Measurements from ENCODE around the gene INS.
"Not testable (repeated sequence)": the region's sequence is repeated elsewhere in the genome, so short reads cannot be mapped to it uniquely, and the experiment has no call there.

Gene INS

DNA sequence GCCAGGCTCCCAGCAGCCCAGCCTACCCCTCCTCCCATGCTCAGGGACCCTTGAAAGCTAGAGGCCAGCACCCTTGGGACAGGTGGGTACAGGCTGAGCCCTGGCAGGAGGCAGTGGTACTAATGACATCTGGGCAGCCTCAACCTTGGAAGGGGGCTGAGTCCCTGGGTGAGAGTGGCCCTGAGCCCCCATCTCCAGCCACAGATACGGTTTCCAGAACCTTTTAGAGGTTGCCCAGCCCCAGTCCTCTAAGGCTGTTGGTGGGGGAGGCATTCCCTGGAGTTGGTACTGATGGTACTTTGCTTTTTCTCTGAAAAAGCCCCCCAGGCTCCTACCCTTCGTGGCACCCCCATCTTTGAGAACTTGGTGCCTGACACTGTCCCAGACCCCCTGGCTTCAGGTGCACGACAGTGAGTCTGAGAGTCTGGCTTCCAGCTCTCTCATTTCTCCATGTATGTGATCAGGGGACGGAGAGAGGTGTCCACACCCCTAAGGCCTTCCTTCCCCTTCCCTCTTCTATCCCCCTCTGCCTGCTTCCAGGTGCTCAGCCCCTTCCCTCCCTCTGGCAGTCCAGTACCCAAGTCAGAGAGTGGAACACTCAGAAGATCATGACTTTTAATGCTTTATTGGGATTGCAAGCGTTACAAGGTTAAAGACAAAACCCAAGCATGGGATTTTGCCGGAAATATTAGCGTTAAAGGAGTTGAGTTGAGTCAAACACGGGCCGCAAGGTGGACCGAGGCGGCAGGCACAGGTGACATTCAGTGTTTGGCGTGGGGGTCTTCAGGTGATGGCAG, 32.3 kb downstream of the INS start:
- H3K27me3 ChIP-seq (ENCODE audit: control insufficient read depth, insufficient read depth, low read length) = peaks cover 12% of the 10 kb centered on the region; the same call in 1 of the 2 replicates
- no peaks in the 10 kb centered on the region for H3K4me1 ChIP-seq (ENCODE audit: control insufficient read depth, insufficient read depth, low read length)
- H3K9ac ChIP-seq (ENCODE audit: low read depth, low read length) = no peak overlapping the region
- no peaks in the 10 kb centered on the region for H3K9me3 ChIP-seq (ENCODE audit: control insufficient read depth, insufficient read depth, low read length)
- no peak overlapping the region for H3K27ac ChIP-seq (ENCODE audit: low read depth, low read length)
- no peak overlapping the region for H3K4me3 ChIP-seq (ENCODE audit: low read depth, low read length)
- H3K36me3 ChIP-seq (ENCODE audit: control insufficient read depth, insufficient read depth, low read length) = no peaks in the 10 kb centered on the region

DNA sequence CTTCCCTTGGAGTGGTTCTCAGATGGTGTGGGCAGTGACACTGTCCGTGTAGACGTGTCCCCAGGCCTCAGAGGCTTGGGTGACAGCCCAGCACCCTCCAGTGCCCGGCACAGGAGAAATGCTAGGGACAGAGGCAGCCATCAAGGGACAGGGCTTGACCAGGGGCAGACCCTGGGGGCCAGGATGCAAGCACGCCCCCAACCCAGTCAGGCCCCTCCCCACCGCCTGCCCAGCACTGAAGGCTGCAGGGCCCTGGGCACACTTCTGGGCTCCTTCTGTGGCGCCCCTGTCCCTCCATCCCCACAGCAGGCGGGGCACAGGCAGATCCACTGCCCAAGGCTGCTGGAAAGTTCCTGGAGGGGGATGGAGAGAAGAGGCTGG, 32.9 kb downstream of the INS start:
- Histone ChIP-seq H3K9me3 (ENCODE audit: control insufficient read depth, insufficient read depth, low read length) (no peaks in the 10 kb centered on the region), H3K9ac (ENCODE audit: low read depth, low read length) (no peak overlapping the region), H3K4me1 (ENCODE audit: control insufficient read depth, insufficient read depth, low read length) (no peaks in the 10 kb centered on the region), H3K27me3 (ENCODE audit: control insufficient read depth, insufficient read depth, low read length) (peaks cover 6% of the 10 kb centered on the region; the same call in 1 of the 2 replicates), H3K36me3 (ENCODE audit: control insufficient read depth, insufficient read depth, low read length) (no peaks in the 10 kb centered on the region), H3K27ac (ENCODE audit: low read depth, low read length) (no peak overlapping the region), H3K4me3 (ENCODE audit: low read depth, low read length) (no peak overlapping the region)

DNA sequence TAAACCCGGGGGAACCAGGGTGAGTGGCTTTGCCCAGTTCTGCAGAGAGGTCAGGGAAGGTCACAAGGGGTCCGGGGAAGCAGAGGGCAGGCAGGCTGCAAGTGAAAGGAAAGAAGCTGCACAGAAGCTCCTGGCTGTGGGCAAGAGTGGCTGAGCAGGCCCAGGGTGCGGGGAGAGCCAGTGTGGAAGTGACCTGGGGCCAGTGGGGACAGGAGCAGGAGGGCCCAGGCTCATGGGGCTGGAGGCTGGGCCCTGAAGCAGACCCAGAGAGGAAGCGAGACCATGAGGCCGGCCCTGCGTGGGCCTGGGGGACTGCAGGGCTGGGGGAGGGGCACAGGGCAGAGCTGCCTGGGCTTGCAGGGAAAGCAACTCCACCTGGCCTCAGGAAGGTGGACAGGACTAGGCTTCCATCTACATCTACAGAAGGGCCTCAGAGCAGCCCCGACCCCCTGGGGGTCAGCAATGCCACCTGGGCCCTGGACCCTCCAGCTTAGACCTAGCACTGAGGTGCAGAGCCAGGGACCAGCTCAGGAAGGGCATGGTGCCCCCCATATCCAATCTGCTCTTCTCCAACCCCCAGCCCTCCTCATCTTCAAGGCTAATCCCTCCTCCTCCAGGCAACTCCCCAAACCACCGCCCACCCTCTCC, 33.4 kb downstream of the INS start:
- H3K27ac ChIP-seq (ENCODE audit: low read depth, low read length) = no peak overlapping the region
- no peaks in the 10 kb centered on the region for H3K9me3 ChIP-seq (ENCODE audit: control insufficient read depth, insufficient read depth, low read length)
- H3K9ac ChIP-seq (ENCODE audit: low read depth, low read length) = no peak overlapping the region
- H3K27me3 ChIP-seq (ENCODE audit: control insufficient read depth, insufficient read depth, low read length) = 0 out of 2 replicates have a peak, but pooled peaks cover 3% of the 10 kb centered on the region
- no peaks in the 10 kb centered on the region for H3K36me3 ChIP-seq (ENCODE audit: control insufficient read depth, insufficient read depth, low read length)
- no peak overlapping the region for H3K4me3 ChIP-seq (ENCODE audit: low read depth, low read length)
- H3K4me1 ChIP-seq (ENCODE audit: control insufficient read depth, insufficient read depth, low read length) = no peaks in the 10 kb centered on the region

DNA sequence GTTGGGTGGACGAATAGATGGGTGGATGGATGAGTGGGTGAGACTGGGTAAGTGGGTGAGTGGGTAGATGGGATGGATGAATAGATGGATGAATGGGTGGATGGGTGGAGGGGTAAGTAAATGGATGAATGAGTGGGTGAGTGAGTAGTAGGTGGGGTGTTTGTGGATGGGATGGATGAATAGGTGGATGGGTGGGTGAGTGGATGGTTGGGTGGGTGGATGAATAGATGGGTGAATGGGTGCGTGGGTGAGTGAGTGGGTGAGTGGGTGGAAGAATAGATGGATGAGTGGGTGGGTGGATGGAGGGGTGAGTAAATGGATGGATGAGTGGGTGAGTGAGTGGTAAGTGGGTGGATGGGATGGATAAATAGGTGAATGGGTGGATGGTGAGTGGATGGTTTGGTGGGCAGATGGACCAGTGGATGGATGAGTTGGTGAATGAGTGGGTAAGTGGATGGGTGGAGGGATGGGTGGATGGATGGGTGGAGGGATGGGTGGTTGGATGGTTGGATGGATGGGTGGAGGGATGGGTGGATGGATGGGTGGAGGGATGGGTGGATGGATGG, 34.4 kb downstream of the INS start:
- Histone ChIP-seq H3K9me3 (ENCODE audit: control insufficient read depth, insufficient read depth, low read length) (no peaks in the 10 kb centered on the region), H3K4me3 (ENCODE audit: low read depth, low read length) (no peak overlapping the region), H3K4me1 (ENCODE audit: control insufficient read depth, insufficient read depth, low read length) (no peaks in the 10 kb centered on the region), H3K36me3 (ENCODE audit: control insufficient read depth, insufficient read depth, low read length) (no peaks in the 10 kb centered on the region), H3K27ac (ENCODE audit: low read depth, low read length) (no peak overlapping the region), H3K27me3 (ENCODE audit: control insufficient read depth, insufficient read depth, low read length) (no peaks in the 10 kb centered on the region), H3K9ac (ENCODE audit: low read depth, low read length) (no peak overlapping the region)

DNA sequence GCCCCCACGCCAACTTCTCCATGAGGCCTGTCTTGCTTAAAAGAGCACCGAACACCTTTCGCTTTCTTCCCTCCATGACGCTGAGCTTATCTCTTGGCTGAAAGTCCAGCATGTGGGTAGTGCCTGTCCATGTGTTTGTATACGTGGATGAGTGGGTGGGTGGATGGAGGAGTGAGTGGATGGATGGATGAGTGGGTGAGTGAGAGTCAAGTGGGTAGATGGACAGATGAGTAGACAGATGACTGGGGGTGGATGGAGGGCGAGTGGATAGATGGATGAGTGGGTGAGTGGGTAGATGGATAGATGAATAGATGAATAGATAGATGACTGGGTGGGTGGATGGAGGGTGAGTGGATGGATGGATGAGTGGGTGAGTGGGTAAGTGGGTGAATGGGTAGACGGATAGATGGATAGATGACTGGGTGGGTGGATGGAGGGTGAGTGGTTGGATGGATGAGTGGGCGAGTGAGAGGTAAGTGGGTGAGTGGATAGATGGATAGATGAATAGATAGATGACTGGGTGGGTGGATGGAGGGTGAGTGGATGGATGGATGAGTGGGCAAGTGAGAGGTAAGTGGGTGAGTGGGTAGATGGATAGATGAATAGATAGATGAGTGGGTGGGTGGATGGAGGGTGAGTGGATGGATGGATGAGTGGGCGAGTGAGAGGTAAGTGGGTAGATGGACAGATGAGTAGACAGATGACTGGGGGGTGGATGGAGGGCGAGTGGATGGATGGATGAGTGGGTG, 36.1 kb downstream of the INS start:
- not testable (repeated sequence) for H3K27me3 ChIP-seq (ENCODE audit: control insufficient read depth, insufficient read depth, low read length); H3K36me3 ChIP-seq (ENCODE audit: control insufficient read depth, insufficient read depth, low read length); H3K4me1 ChIP-seq (ENCODE audit: control insufficient read depth, insufficient read depth, low read length); H3K4me3 ChIP-seq (ENCODE audit: low read depth, low read length); H3K9me3 ChIP-seq (ENCODE audit: control insufficient read depth, insufficient read depth, low read length); H3K9ac ChIP-seq (ENCODE audit: low read depth, low read length); H3K27ac ChIP-seq (ENCODE audit: low read depth, low read length)

DNA sequence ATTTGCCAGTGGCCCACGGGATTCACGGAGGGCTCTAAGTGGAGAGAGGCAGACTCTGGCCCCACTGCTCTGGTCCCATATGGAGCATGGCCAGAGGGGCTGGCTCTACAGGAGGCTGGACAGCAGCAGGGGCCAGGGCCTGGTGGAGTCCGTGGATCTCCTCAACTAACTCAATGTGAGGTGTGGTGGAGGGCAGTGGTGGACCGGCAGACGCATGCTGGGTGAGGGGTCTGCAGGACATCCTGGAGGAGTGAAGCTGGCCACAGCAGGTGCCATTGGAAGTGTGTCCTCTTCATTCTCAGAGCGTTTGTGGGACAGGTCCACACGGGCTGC, 37.4 kb downstream of the INS start:
- Histone ChIP-seq H3K4me3 (ENCODE audit: low read depth, low read length) (no peak overlapping the region), H3K27me3 (ENCODE audit: control insufficient read depth, insufficient read depth, low read length) (no peaks in the 10 kb centered on the region; the same call in 1 of the 2 replicates), H3K9ac (ENCODE audit: low read depth, low read length) (no peak overlapping the region), H3K4me1 (ENCODE audit: control insufficient read depth, insufficient read depth, low read length) (no peaks in the 10 kb centered on the region), H3K27ac (ENCODE audit: low read depth, low read length) (no peak overlapping the region), H3K9me3 (ENCODE audit: control insufficient read depth, insufficient read depth, low read length) (no peaks in the 10 kb centered on the region), H3K36me3 (ENCODE audit: control insufficient read depth, insufficient read depth, low read length) (no peaks in the 10 kb centered on the region)

DNA sequence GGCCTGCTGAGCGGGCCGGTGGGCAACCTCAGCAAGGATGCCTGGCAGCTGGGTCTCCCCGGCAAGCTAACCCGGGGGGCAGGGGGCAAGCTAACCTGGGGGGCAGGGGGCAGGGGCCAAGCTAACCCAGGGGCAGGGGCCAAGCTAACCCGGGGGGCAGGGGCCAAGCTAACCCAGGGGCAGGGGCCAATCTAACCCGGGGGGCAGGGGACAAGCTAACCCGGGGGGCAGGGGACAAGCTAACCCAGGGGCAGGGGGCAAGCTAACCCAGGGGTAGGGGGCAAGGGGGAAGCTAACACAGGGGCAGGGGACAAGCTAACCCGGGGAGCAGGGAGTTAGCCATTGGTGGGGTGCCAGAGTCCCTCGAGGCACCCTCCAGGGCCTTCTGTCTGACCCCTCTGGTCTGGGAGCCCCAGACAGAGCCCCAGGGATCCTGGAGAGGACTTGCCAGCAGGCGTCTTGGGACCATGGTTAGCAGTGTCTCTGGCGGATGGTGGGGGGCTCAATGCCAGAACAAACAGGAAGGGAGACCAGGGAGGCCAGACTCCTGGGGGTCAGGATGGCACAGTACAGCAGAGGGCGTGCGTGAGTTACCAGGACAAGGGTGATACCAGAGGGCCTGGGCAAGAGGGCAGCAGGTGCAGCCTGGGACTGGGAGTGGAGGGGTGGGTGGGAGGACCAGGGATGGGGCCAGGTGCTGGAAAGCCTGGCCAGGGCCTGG, 37.9 kb downstream of the INS start:
- no peaks in the 10 kb centered on the region; the same call in 1 of the 2 replicates for H3K27me3 ChIP-seq (ENCODE audit: control insufficient read depth, insufficient read depth, low read length)
- no peaks in the 10 kb centered on the region for H3K36me3 ChIP-seq (ENCODE audit: control insufficient read depth, insufficient read depth, low read length)
- H3K9ac ChIP-seq (ENCODE audit: low read depth, low read length) = no peak overlapping the region
- H3K9me3 ChIP-seq (ENCODE audit: control insufficient read depth, insufficient read depth, low read length) = no peaks in the 10 kb centered on the region
- no peak overlapping the region for H3K4me3 ChIP-seq (ENCODE audit: low read depth, low read length)
- H3K4me1 ChIP-seq (ENCODE audit: control insufficient read depth, insufficient read depth, low read length) = no peaks in the 10 kb centered on the region
- no peak overlapping the region for H3K27ac ChIP-seq (ENCODE audit: low read depth, low read length)

DNA sequence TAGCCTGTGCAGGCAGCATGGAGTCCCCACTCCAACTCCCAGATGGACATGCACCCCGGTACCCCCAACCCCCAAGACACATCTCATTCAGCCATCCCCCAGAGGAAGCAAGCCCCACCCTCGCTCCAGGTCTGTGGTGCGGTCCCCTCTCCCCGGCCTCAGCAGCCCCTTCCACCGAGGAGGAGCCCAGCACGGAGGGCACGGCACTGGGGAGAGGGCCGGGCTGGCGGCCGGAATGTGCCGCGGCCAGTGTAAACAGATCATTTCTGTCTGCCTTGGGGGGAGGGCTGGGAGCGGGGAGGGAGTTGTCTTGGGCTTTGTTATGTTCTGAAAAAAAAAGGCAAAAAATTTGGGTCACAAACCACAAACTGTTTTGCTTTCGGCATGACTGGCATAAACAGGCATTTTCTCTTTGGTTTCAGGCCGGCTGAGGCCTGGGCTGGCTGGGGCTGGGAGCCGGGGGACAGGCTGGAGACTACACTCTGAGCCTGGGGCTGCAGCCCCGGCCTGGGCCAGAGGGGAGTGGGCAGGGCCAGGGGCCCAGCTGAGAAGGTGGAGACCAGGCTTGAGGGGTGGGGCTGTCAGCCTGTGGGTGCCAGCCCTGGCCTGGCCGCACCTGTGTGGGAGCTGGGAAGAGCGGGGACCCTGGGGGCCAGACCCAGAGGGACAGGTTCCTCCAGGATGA, 38.6 kb downstream of the INS start:
- Histone ChIP-seq H3K4me3 (ENCODE audit: low read depth, low read length) (no peak overlapping the region), H3K27ac (ENCODE audit: low read depth, low read length) (no peak overlapping the region), H3K4me1 (ENCODE audit: control insufficient read depth, insufficient read depth, low read length) (no peaks in the 10 kb centered on the region), H3K36me3 (ENCODE audit: control insufficient read depth, insufficient read depth, low read length) (no peaks in the 10 kb centered on the region), H3K9ac (ENCODE audit: low read depth, low read length) (no peak overlapping the region), H3K9me3 (ENCODE audit: control insufficient read depth, insufficient read depth, low read length) (peaks cover 6% of the 10 kb centered on the region; the same call in 1 of the 2 replicates), H3K27me3 (ENCODE audit: control insufficient read depth, insufficient read depth, low read length) (no peaks in the 10 kb centered on the region; the same call in 1 of the 2 replicates)

DNA sequence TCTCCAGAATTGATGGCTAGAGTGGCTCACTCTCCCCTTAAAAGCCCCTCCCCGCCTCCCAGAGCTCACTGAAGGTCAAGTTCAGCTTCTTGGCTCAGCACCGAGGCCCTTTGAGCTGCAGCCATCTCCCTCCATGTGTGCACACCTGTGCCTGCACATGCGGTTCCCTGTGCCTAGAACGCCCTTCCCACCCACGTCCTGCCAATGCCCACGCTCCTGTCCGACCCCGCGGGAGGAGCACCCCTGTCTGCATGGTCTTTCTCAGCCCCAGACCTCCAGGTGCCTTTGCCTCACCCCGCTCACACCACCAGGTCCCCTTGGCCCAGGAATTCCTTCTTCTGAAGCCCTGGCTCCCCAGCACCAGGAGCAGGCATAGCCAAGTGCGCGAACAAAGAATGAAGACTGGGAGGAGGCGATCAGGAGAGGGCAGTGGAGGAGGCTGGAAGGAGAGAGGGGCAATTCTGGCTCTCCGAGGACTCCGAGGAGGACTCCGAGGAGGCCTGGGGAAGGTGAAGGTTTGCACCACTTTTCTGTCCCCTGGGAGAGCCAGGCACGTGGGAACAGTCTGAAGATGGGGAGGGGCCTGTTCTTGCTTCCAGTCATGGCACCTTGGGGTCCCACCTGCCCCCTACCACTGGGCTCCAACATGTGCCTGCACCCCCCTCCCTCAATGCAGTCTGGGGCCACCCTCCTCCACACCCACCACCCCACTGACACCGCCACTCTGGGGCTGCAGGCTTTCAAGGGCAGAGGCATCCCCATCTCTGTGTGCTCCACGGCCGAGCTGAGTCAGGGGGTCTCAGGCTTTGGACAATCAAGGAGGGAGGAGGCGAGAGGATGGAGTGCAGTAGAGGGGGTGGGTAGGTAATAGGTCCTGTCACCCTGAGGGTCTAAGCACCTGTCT, 39.5 kb downstream of the INS start:
- Histone ChIP-seq H3K27ac (ENCODE audit: low read depth, low read length) (no peak overlapping the region), H3K9me3 (ENCODE audit: control insufficient read depth, insufficient read depth, low read length) (peaks cover 8% of the 10 kb centered on the region), H3K36me3 (ENCODE audit: control insufficient read depth, insufficient read depth, low read length) (no peaks in the 10 kb centered on the region), H3K4me3 (ENCODE audit: low read depth, low read length) (no peak overlapping the region), H3K9ac (ENCODE audit: low read depth, low read length) (no peak overlapping the region), H3K4me1 (ENCODE audit: control insufficient read depth, insufficient read depth, low read length) (no peaks in the 10 kb centered on the region), H3K27me3 (ENCODE audit: control insufficient read depth, insufficient read depth, low read length) (no peaks in the 10 kb centered on the region; the same call in 1 of the 2 replicates)
